ENCODE data around the gene RORB.

RORB gene

DNA sequence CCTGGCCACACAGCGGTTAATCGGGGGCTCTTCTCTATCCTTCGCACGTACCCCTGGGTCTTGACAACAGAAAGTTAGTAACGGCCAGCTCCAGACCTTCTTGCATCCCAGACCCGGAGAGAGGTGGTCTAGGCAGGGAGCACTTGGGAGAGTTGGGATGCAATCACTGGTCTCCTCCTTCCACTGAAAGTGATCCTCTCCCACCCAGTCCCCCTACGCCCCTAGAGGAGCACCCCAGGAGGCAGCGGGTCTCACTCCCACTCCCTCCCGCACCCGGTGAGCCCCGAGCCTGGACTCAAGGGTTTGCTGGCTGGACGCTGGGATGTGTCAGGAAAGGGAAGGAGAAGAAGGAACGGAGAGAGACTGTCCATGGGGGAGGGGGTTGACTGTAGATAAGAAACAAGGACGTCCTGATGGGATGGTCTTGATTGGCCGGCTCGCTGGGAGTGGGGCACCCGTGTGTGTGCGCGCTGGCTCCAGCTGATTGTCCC is 2.0 kb downstream of the RORB start:
- no peak for DNase-seq (ENCODE audit: low read depth)
- no peak for TF ChIP-seq CTCF (IDR thresholded peaks at IDR 0.05; ENCODE audit: low read length, missing control alignments)
- peak overlapping the region; percentile 70 for H3K4me3 ChIP-seq (replicated peaks; ENCODE audit: low read depth, low read length)

GRCh38 chr9:74499770-74500583 is 2.8 kb downstream of the RORB start:
- H3K4me3 ChIP-seq (replicated peaks; ENCODE audit: low read depth, low read length) = peak overlapping the region; percentile 70
- DNase-seq (ENCODE audit: low read depth) = no peak
- no peak for TF ChIP-seq CTCF (IDR thresholded peaks at IDR 0.05; ENCODE audit: low read length, missing control alignments)

- H3K4me3 ChIP-seq (replicated peaks; ENCODE audit: low read depth, low read length) = no peak overlapping the region
- no peak for DNase-seq (ENCODE audit: low read depth)
- no peak for TF ChIP-seq CTCF (IDR thresholded peaks at IDR 0.05; ENCODE audit: low read length, missing control alignments)
Observed at GRCh38 chr9:74500584-74500924, 3.4 kb downstream of the RORB start.

DNA sequence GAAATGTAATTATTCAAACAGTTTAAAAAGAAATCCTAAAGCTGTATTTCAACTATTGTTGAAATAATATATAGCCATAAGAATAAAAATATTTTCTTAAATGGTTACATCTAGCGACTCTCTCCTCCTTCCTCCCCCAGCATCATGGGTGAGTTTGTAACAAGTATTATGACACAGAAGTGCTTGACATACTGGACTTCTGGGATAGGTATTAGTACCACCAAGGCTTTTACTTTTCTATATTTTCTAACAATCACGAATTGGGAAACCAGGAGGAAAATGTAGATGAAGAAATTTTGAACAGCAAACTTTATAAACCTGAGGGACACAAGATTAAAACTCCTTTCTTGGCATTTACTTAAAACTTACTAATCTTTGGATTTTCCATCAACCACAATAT is 4.4 kb downstream of the RORB start:
- no peak overlapping the region for H3K4me3 ChIP-seq (replicated peaks; ENCODE audit: low read depth, low read length)
- TF ChIP-seq CTCF (IDR thresholded peaks at IDR 0.05; ENCODE audit: low read length, missing control alignments) = no peak
- DNase-seq (ENCODE audit: low read depth) = no peak

DNA sequence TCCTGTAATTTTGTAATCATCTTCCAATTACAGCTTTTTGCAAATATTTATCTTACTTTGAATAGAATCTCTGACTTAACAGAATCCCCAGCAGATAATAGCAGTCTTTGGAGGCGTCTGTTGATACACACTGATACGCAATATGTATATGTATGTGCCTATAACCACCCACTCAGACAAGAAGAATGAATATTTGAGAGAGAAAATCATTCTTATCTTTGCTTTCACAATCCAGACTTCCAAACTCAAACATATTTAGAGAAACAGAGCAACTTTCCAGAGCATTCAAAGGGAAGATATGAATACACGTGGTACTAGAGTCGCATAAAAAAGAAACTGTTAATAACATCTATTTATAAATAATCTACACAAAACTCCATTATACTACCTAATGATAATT is 6.1 kb downstream of the RORB start:
- no peak for TF ChIP-seq CTCF (IDR thresholded peaks at IDR 0.05; ENCODE audit: low read length, missing control alignments)
- DNase-seq (ENCODE audit: low read depth) = no peak
- no peak overlapping the region for H3K4me3 ChIP-seq (replicated peaks; ENCODE audit: low read depth, low read length)

GRCh38 chr9:74503666-74504065 is 6.5 kb downstream of the RORB start:
- H3K4me3 ChIP-seq (replicated peaks; ENCODE audit: low read depth, low read length) = no peak overlapping the region
- DNase-seq (ENCODE audit: low read depth) = no peak
- TF ChIP-seq CTCF (IDR thresholded peaks at IDR 0.05; ENCODE audit: low read length, missing control alignments) = no peak

GRCh38 chr9:74511333-74511732 is 14.2 kb downstream of the RORB start:
- TF ChIP-seq CTCF (IDR thresholded peaks at IDR 0.05; ENCODE audit: low read length, missing control alignments) = no peak
- no peak for DNase-seq (ENCODE audit: low read depth)
- no peak overlapping the region for H3K4me3 ChIP-seq (replicated peaks; ENCODE audit: low read depth, low read length)

Data from fibroblast of pulmonary artery (primary cell).